Measurements from ENCODE around the gene PLB1. TPM values are rescaled to one million over a fixed set of nuclear protein-coding genes. Genes with fewer than 3 reads are reported as not detected.

PLB1 gene
- total RNA-seq, 4 donors from 2014 or later = 1.1 to 6.5 (median 2.3) TPM

GRCh38 chr2:28653892-28654662 is 158.2 kb downstream of the PLB1 start:
- intact Hi-C loops (cut with DNase I) = no loop called here
- 74 to 83% methylated on average over 2 of the region's 2 CpGs for WGBS, 2 donors
- TF ChIP-seq, protein P1, sequence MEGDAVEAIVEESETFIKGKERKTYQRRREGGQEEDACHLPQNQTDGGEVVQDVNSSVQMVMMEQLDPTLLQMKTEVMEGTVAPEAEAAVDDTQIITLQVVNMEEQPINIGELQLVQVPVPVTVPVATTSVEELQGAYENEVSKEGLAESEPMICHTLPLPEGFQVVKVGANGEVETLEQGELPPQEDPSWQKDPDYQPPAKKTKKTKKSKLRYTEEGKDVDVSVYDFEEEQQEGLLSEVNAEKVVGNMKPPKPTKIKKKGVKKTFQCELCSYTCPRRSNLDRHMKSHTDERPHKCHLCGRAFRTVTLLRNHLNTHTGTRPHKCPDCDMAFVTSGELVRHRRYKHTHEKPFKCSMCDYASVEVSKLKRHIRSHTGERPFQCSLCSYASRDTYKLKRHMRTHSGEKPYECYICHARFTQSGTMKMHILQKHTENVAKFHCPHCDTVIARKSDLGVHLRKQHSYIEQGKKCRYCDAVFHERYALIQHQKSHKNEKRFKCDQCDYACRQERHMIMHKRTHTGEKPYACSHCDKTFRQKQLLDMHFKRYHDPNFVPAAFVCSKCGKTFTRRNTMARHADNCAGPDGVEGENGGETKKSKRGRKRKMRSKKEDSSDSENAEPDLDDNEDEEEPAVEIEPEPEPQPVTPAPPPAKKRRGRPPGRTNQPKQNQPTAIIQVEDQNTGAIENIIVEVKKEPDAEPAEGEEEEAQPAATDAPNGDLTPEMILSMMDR (IDR thresholded peaks at IDR 0.05) = no peak
- no peak for TF ChIP-seq POLR2A (IDR thresholded peaks at IDR 0.05)
- Histone ChIP-seq H3K4me1 (peaks cover 8 to 74% (median 31%) of the 10 kb centered on the region in 3 donors), H3K27me3 (no peaks in the 10 kb centered on the region), H3K4me3 (no peak overlapping the region), H3K9me3 (no peaks in the 10 kb centered on the region), H3K36me3 (no peaks in the 10 kb centered on the region), H3K27ac (peak overlapping the region in 1 of 4 donors; percentile 92)
- DNase-seq = no peak

GRCh38 chr2:28654663-28655320 is 158.9 kb downstream of the PLB1 start:
- intact Hi-C loops (cut with DNase I) = no loop called here
- no peak for DNase-seq
- peak overlapping the region in 2 of 4 donors; percentile 91 to 92 for H3K27ac ChIP-seq

DNA sequence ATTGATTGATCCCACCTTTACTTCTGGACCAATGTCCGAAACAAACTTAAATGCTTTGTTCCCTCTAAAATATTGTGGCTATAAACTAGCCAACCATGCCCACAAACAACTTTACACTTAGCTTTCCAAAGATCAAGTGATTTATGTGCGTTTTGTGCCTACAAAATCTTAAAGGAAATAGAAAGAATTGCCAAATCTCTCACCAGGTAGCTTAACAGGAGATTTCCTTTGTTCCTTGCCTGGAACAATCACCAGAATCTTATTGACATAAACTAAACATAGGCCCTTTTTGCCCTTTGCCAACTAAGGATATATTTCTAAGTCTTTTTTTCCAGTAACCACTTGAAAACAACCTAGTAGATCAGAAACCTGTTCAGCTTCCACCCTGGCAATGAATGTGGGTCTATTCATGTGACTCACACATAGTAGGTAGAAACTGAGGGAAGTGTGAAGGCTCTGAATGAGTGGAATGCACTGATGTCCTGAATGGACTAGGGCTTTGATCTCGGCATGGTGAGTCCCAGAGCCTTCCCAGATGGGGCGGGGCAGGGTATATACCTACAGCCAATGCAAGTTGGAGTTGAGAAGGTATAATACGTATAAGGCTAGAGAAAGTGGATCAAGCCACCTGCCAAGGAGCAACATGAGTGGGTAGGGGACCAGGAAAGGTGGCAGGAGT is 161.2 kb downstream of the PLB1 start:
- intact Hi-C loops (cut with DNase I) = no loop called here
- Histone ChIP-seq H3K4me1 (peaks cover 10 to 82% (median 35%) of the 10 kb centered on the region in 3 donors), H3K9me3 (no peaks in the 10 kb centered on the region), H3K27me3 (no peaks in the 10 kb centered on the region), H3K36me3 (no peaks in the 10 kb centered on the region), H3K4me3 (no peak overlapping the region), H3K27ac (peak overlapping the region; percentile 82 to 92 (median 87))
- TF ChIP-seq, protein P1 (IDR thresholded peaks at IDR 0.05) = no peak
- no peak for TF ChIP-seq POLR2A (IDR thresholded peaks at IDR 0.05)
- DNase-seq = no peak
- 31 to 48% methylated on average over 5 of the region's 5 CpGs for WGBS, 2 donors

More at GRCh38 chr2:28654663-28655320, 158.9 kb downstream of the PLB1 start:
- H3K36me3 ChIP-seq = no peaks in the 10 kb centered on the region
- H3K9me3 ChIP-seq = no peaks in the 10 kb centered on the region
- H3K4me1 ChIP-seq = peaks cover 1 to 74% (median 23%) of the 10 kb centered on the region in 3 donors
- no peak overlapping the region for H3K4me3 ChIP-seq
- no peaks in the 10 kb centered on the region for H3K27me3 ChIP-seq
- 43 to 75% methylated on average over 8 of the region's 8 CpGs for whole genome bisulfite sequencing, 2 donors
- TF ChIP-seq, protein P1 (IDR thresholded peaks at IDR 0.05) = no peak
- no peak for TF ChIP-seq POLR2A (IDR thresholded peaks at IDR 0.05)

- no peak for DNase-seq
- no peak for TF ChIP-seq POLR2A (IDR thresholded peaks at IDR 0.05)
- TF ChIP-seq, protein P1 (IDR thresholded peaks at IDR 0.05) = no peak
Measured at GRCh38 chr2:28658369-28658768, 162.5 kb downstream of the PLB1 start.

More at GRCh38 chr2:28658369-28658768, 162.5 kb downstream of the PLB1 start:
- Histone ChIP-seq H3K9me3 (no peaks in the 10 kb centered on the region), H3K27ac (peak overlapping the region; percentile 80 to 92 (median 86)), H3K36me3 (no peaks in the 10 kb centered on the region), H3K27me3 (no peaks in the 10 kb centered on the region), H3K4me1 (peaks cover 17 to 95% (median 48%) of the 10 kb centered on the region in 3 donors), H3K4me3 (no peak overlapping the region)
- intact Hi-C loops (cut with DNase I) = no loop called here
- WGBS, 2 donors = 45 to 61% methylated on average over 1 of the region's 1 CpG

Measured in esophagus squamous epithelium (tissue), 5 donors.